Heart left ventricle (tissue), 13 donors: ENCODE data around the gene CYB5R2.

Experiments used
- CTCF ChIP-seq, 12 donors: fragments of 200-600 bp; sonication (generic) in 4 of 12; IDR thresholded peaks; one replicate each; pipeline versions ENCODE4 v1.5.0 to v1.8.0; 2018 to 2022; ENCODE audit warnings: antibody characterized with exemption in 12 of 12, mild to moderate bottlenecking in 5 of 12
- POLR2A ChIP-seq, 2 donors: fragments of 450-650 bp; IDR thresholded peaks; one replicate each; pipeline ENCODE4 v1.6.1; 2017; ENCODE audit warnings: antibody characterized with exemption in 2 of 2, mild to moderate bottlenecking in 2 of 2, moderate library complexity in 2 of 2
- donor health status: ischemic (EF 13 %, LVEDD 7.1; RV severe dilation, severe dysfunction).
- donor health status: DM: no; HTN: yes; CAD: no.
- donor health status: DM: no; HTN: no; CAD: no.
- donor health status: ischemic (EF 25% LVEDD 6.9; RV normal size, moderate dysfunction).
- donor health status: ischemic (EF 25% LVEDD 5.7; RV mildly dilated, moderate dysfunction).
- donor health status: ischemic (EF 35%, LVEDD 5.7; RV mildly dilated, moderate dysfunction).
- donor health status: nonischemic (EF 11% LVEDD 7.7; RV severe dilation, severe dysfunction).
- donor health status: DM: yes; HTN: yes; CAD: no.
- donor health status: PGD.
- donor health status: ischemic (EF 29% LVEDD 5.4; RV normal size, mild dysfunction).
- donor health status: nonischemic (EF 23%, LVEDD 6.1; RV moderate dilation, normal function).

- TF ChIP-seq POLR2A (IDR thresholded peaks at IDR 0.05) (no peak), CTCF (IDR thresholded peaks at IDR 0.05) (no peak)
Measured at GRCh38 chr11:7635137-7635536, 38.2 kb downstream of the CYB5R2 start.
